Panc1 (cell line): Measurements from ENCODE around the gene SCIMP. TPM values are rescaled to one million over a fixed set of nuclear protein-coding genes. Genes with fewer than 3 reads are reported as not detected.
"Not testable (repeated sequence)": the region's sequence is repeated elsewhere in the genome, so short reads cannot be mapped to it uniquely, and the experiment has no call there.

Experiments
- ATAC-seq: fragments of 200-7000 bp; cut with Tn5 transposase; 2 replicates; pipeline ENCODE4 v1.9.1; 2020; ENCODE audit warnings: mild to moderate bottlenecking, moderate library complexity
- BruUV-seq: library from RNA; stranded (reverse); fragments of 400-500 nt; replicated peaks from 2 replicates; lab custom pipeline; 2021; lab: Mats Ljungman, UMichigan
- CTCF ChIA-PET: fragments of 300-600 bp; sonication (Branson Sonifier 250); formaldehyde crosslinking; loops from one replicate; lab custom pipeline; 2022; ENCODE audit warnings: antibody characterized with exemption; lab: Charles Lee
- POLR2A ChIA-PET: fragments of 300-600 bp; sonication (Branson Sonifier 250); formaldehyde crosslinking; loops from one replicate; lab custom pipeline; 2022; ENCODE audit warnings: antibody characterized with exemption; lab: Charles Lee
- DNase-seq: peaks from one replicate; pipeline ENCODE4 v3.0.0-alpha.2; 2010; ENCODE audit warnings: low read depth, low spot score
- H3K27ac ChIP-seq: 2 replicates; pipeline ENCODE4 v1.5.1; 2011; ENCODE audit warnings: mild to moderate bottlenecking, low read length, inconsistent platforms
- H3K27me3 ChIP-seq: fragments of 200-500 bp; sonication (Bioruptor generic); 2 replicates; pipeline ENCODE4 v1.6.0; 2014; ENCODE audit warnings: low read length, inconsistent platforms; ENCODE audit not compliant: control insufficient read depth, insufficient read depth
- H3K36me3 ChIP-seq: fragments of 200-500 bp; sonication (Bioruptor generic); 2 replicates; pipeline ENCODE4 v1.5.1; 2014; ENCODE audit warnings: inconsistent platforms, mild to moderate bottlenecking, low read length, moderate library complexity; ENCODE audit not compliant: control insufficient read depth, insufficient read depth
- H3K4me1 ChIP-seq: 2 replicates; pipeline ENCODE4 v1.5.1; 2011; ENCODE audit warnings: inconsistent platforms, mild to moderate bottlenecking, low read length, moderate library complexity; ENCODE audit not compliant: control insufficient read depth, insufficient read depth
- H3K4me3 ChIP-seq, 2 experiments: 2 replicates each; pipeline ENCODE4 v1.5.1; 2011 to 2012; ENCODE audit warnings: low read depth in 2 of 2, low read length in 2 of 2, mild to moderate bottlenecking in 2 of 2, inconsistent platforms in 1 of 2, moderate library complexity in 1 of 2
- H3K9me3 ChIP-seq: fragments of 200-500 bp; sonication (Bioruptor generic); 2 replicates; pipeline ENCODE4 v1.5.1; 2014; ENCODE audit warnings: low read depth, mild to moderate bottlenecking, inconsistent platforms, low read length, moderate library complexity; ENCODE audit not compliant: control insufficient read depth, insufficient read depth
- POLR2AphosphoS5 ChIP-seq: IDR thresholded peaks from 2 replicates; pipeline ENCODE4 v1.6.1; 2012; ENCODE audit warnings: mild to moderate bottlenecking, low read depth, low read length, moderate library complexity
- SIN3A ChIP-seq: IDR thresholded peaks from 2 replicates; pipeline ENCODE4 v1.6.1; 2012; ENCODE audit warnings: low read depth, mild to moderate bottlenecking, low read length, moderate library complexity, borderline replicate concordance; ENCODE audit not compliant: insufficient read depth
- TCF7L2 ChIP-seq: IDR thresholded peaks from 2 replicates; pipeline ENCODE4 v1.6.1; 2011; ENCODE audit warnings: mild to moderate bottlenecking, low read depth, low read length, inconsistent platforms
- in situ Hi-C: cut with HindIII; loops from 2 replicates; pipeline ENCODE4 v1.10.0; 2016; ENCODE audit warnings: low sequenced_read_pairs, low pct_unique_long_range_greater_than_20kb
- intact Hi-C: fragments of 100-400 bp; cut with micrococcal nuclease; formaldehyde crosslinking; loops from one replicate; pipeline ENCODE4 v1.10.0; 2022; ENCODE audit not compliant: unreplicated experiment
- total RNA-seq: library from RNA; stranded (reverse); gene quantifications from one replicate; pipeline ENCODE4 v1.2.1, GENCODE V29; 2021; ENCODE audit not compliant: unreplicated experiment
- TF ChIP-seq, protein P1 (sequence below): fragments of 450-650 bp; IDR thresholded peaks from 2 replicates; pipeline ENCODE4 v1.5.1; 2017; ENCODE audit warnings: mild to moderate bottlenecking
- TF ChIP-seq, protein P2 (sequence below), 2 experiments: IDR thresholded peaks; 2 replicates each; pipeline ENCODE4 v1.6.1; 2011 to 2012; ENCODE audit warnings: low read depth in 2 of 2, control low read depth in 1 of 2, low read length in 1 of 2, mild to moderate bottlenecking in 1 of 2, moderate library complexity in 1 of 2; ENCODE audit not compliant: insufficient read depth in 1 of 2

The SCIMP gene
- total RNA-seq, 1 experiment from 2014 or later = not detected

DNA sequence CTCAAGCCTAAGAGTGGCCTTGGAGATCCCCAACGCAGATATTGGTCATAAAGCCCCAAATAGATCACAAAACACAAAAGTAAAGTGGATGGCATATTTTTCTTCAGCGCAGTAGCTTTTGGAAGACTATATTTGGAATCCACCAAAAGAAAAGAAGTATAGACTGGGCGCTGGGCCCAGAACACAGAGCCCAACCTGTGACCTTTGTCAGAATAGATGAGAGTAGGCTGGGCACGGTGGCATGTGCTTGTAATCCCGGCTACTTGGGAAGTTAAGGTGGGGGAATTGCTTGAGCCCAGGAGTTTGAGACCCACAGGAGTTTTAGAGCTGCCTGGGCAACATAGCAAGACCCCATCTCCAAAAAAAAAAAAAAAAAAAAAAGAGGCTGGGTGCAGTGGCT is 14.6 kb downstream of the SCIMP start:
- in situ Hi-C loops (no loop called here), intact Hi-C loops (no loop called here)
- DNase-seq (no peak), ATAC-seq (no peak)
- BruUV-seq = no TSS peak
- H3K27ac ChIP-seq = no peak overlapping the region
- CTCF ChIA-PET = no interaction called here
- H3K27me3 ChIP-seq = no peaks in the 10 kb centered on the region
- no peaks in the 10 kb centered on the region for H3K4me1 ChIP-seq
- H3K36me3 ChIP-seq = no peaks in the 10 kb centered on the region
- H3K9me3 ChIP-seq = no peaks in the 10 kb centered on the region
- no peak overlapping the region for H3K4me3 ChIP-seq
- TF ChIP-seq, protein P1, sequence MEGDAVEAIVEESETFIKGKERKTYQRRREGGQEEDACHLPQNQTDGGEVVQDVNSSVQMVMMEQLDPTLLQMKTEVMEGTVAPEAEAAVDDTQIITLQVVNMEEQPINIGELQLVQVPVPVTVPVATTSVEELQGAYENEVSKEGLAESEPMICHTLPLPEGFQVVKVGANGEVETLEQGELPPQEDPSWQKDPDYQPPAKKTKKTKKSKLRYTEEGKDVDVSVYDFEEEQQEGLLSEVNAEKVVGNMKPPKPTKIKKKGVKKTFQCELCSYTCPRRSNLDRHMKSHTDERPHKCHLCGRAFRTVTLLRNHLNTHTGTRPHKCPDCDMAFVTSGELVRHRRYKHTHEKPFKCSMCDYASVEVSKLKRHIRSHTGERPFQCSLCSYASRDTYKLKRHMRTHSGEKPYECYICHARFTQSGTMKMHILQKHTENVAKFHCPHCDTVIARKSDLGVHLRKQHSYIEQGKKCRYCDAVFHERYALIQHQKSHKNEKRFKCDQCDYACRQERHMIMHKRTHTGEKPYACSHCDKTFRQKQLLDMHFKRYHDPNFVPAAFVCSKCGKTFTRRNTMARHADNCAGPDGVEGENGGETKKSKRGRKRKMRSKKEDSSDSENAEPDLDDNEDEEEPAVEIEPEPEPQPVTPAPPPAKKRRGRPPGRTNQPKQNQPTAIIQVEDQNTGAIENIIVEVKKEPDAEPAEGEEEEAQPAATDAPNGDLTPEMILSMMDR = no peak
- TF ChIP-seq, protein P2, sequence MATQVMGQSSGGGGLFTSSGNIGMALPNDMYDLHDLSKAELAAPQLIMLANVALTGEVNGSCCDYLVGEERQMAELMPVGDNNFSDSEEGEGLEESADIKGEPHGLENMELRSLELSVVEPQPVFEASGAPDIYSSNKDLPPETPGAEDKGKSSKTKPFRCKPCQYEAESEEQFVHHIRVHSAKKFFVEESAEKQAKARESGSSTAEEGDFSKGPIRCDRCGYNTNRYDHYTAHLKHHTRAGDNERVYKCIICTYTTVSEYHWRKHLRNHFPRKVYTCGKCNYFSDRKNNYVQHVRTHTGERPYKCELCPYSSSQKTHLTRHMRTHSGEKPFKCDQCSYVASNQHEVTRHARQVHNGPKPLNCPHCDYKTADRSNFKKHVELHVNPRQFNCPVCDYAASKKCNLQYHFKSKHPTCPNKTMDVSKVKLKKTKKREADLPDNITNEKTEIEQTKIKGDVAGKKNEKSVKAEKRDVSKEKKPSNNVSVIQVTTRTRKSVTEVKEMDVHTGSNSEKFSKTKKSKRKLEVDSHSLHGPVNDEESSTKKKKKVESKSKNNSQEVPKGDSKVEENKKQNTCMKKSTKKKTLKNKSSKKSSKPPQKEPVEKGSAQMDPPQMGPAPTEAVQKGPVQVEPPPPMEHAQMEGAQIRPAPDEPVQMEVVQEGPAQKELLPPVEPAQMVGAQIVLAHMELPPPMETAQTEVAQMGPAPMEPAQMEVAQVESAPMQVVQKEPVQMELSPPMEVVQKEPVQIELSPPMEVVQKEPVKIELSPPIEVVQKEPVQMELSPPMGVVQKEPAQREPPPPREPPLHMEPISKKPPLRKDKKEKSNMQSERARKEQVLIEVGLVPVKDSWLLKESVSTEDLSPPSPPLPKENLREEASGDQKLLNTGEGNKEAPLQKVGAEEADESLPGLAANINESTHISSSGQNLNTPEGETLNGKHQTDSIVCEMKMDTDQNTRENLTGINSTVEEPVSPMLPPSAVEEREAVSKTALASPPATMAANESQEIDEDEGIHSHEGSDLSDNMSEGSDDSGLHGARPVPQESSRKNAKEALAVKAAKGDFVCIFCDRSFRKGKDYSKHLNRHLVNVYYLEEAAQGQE (IDR thresholded peaks at IDR 0.05; ENCODE audit: insufficient read depth in 1 of 2, low read depth in 2 of 2, low read length in 1 of 2) = no peak
- TF ChIP-seq POLR2AphosphoS5 (no peak), SIN3A (no peak), TCF7L2 (no peak)
- POLR2A ChIA-PET = no interaction called here

DNA sequence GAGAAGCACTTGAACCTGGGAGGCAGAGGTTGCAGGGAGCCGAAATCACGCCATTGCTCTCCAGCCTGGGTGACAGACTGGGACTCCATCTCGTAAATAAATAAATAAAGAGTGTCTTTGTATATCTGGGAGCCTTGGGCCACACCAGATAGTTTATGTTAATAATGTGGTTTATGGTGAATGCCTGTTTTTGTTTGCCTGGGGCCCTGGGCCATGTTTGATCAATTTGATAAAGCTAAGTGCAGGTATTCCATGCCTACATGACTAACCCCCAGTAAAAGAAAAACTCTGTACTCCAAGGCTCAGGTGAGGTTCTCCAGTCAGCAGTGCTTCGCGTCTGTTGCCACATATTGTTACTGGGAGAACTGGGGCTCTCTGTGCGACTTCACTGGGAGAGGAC is 15.1 kb downstream of the SCIMP start:
- BruUV-seq = no TSS peak
- in situ Hi-C loops = no loop called here
- ChIA-PET CTCF (no interaction called here), POLR2A (no interaction called here)
- Histone ChIP-seq H3K36me3 (no peaks in the 10 kb centered on the region), H3K27ac (no peak overlapping the region), H3K4me3 (no peak overlapping the region), H3K9me3 (no peaks in the 10 kb centered on the region), H3K27me3 (no peaks in the 10 kb centered on the region), H3K4me1 (no peaks in the 10 kb centered on the region)
- DNase-seq (no peak), ATAC-seq (no peak; the same call in 1 of the 2 replicates)
- intact Hi-C loops = no loop called here
- TF ChIP-seq TCF7L2 = no peak
- no peak for TF ChIP-seq POLR2AphosphoS5
- TF ChIP-seq, protein P1 = no peak
- no peak for TF ChIP-seq SIN3A
- TF ChIP-seq, protein P2 (IDR thresholded peaks at IDR 0.05; ENCODE audit: insufficient read depth in 1 of 2, low read depth in 2 of 2, low read length in 1 of 2) = no peak

DNA sequence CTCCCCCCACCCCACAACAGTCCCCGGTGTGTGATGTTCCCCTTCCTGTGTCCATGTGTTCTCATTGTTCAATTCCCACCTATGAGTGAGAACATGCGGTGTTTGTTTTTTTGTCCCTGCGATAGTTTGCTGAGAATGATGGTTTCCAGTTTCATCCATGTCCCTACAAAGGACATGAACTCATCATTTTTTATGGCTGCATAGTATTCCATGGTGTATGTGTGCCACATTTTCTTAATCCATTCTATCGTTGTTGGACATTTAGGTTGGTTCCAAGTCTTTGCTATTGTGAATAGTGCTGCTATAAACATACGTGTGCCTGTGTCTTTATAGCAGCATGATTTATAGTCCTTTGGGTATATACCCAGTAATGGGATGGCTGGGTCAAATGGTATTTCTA is 17.1 kb downstream of the SCIMP start:
- DNase-seq, BruUV-seq, in situ Hi-C loops, H3K4me1 ChIP-seq, CTCF ChIA-PET, H3K27ac ChIP-seq, H3K27me3 ChIP-seq, H3K9me3 ChIP-seq, intact Hi-C loops, H3K36me3 ChIP-seq, H3K4me3 ChIP-seq, POLR2A ChIA-PET, ATAC-seq: not testable (repeated sequence)
